HCT116 (cell line): Measurements from ENCODE around the gene IFNLR1. TPM values are rescaled to one million over a fixed set of nuclear protein-coding genes. Genes with fewer than 3 reads are reported as not detected.

ENCODE experiments used
- ATAC-seq: fragments of 200-7000 bp; cut with Tn5 transposase; 2 replicates; pipeline ENCODE4 v1.9.1; 2020; ENCODE audit warnings: mild to moderate bottlenecking, moderate library complexity
- BruUV-seq: library from RNA; stranded (reverse); fragments of 400-500 nt; replicated peaks from 2 replicates; lab custom pipeline; 2021; lab: Mats Ljungman, UMichigan
- CTCF ChIA-PET: fragments of 300-600 bp; sonication (Branson Sonifier 250); formaldehyde crosslinking; loops from one replicate; lab custom pipeline; 2021; ENCODE audit warnings: antibody characterized with exemption; lab: Charles Lee
- POLR2A ChIA-PET: fragments of 300-600, 350-600 bp; sonication (Branson Sonifier 250); formaldehyde crosslinking; loops from one replicate; lab custom pipeline; 2021; ENCODE audit warnings: antibody characterized with exemption; lab: Charles Lee
- RAD21 ChIA-PET, 2 experiments: fragments of 300-600 bp; sonication (Branson Sonifier 250); formaldehyde crosslinking; loops; one replicate each; lab custom pipeline; 2023; ENCODE audit warnings: low total read pairs in 2 of 2; ENCODE audit not compliant: uncharacterized antibody in 2 of 2, unreplicated experiment in 2 of 2, low non-redundant PET in 1 of 2; lab: Charles Lee
- DNase-seq: peaks from one replicate; pipeline ENCODE4 v3.0.0-alpha.2; 2010; ENCODE audit warnings: low read depth, low spot score
- H2AFZ ChIP-seq: fragments of 200-600 bp; shearing (Covaris generic), sonication (generic); 2 replicates; pipeline ENCODE4 v1.6.1; 2017; ENCODE audit warnings: low read depth, mixed run types, mixed read lengths, antibody characterized with exemption, low read length; ENCODE audit not compliant: poor library complexity, severe bottlenecking
- H3K27ac ChIP-seq: 2 replicates; pipeline ENCODE4 v1.5.1; 2012; ENCODE audit warnings: low read depth, low read length
- H3K27me3 ChIP-seq: fragments of 200-600 bp; sonication (generic); 2 replicates; pipeline ENCODE4 v1.6.1; 2016; ENCODE audit warnings: mixed run types, low read length, mixed read lengths; ENCODE audit not compliant: insufficient read depth
- H3K36me3 ChIP-seq, 2 experiments: fragments of 200-500 bp in 1 of 2; fragments of 200-600 bp in 1 of 2; sonication (Bioruptor generic) in 1 of 2; sonication (generic) in 1 of 2; 2 replicates each; pipeline versions ENCODE4 v1.5.1 to v1.6.1; 2014 to 2016; ENCODE audit warnings: low read length in 2 of 2, inconsistent platforms in 1 of 2, mixed read lengths in 1 of 2, mixed run types in 1 of 2; ENCODE audit not compliant: insufficient read depth in 2 of 2, control insufficient read depth in 1 of 2
- H3K4me1 ChIP-seq, 2 experiments: fragments of 200-600 bp in 1 of 2; sonication (generic) in 1 of 2; 2 replicates each; pipeline versions ENCODE4 v1.5.1 to v1.6.1; 2012 to 2017; ENCODE audit warnings: low read length in 2 of 2, inconsistent platforms in 1 of 2, mild to moderate bottlenecking in 1 of 2, mixed read lengths in 1 of 2, mixed run types in 1 of 2, moderate library complexity in 1 of 2; ENCODE audit not compliant: insufficient read depth in 2 of 2, control insufficient read depth in 1 of 2
- H3K4me2 ChIP-seq: fragments of 200-600 bp; sonication (generic); 2 replicates; pipeline ENCODE4 v1.6.1; 2017; ENCODE audit warnings: mixed run types, low read length, mixed read lengths
- H3K4me3 ChIP-seq, 2 experiments: fragments of 200-600 bp in 1 of 2; sonication (generic) in 1 of 2; replicated peaks in 1 of 2; 2 replicates each; pipeline ENCODE4 v1.5.1; 2011 to 2016; ENCODE audit warnings: low read length in 2 of 2, control low read depth in 1 of 2, low read depth in 1 of 2, mild to moderate bottlenecking in 1 of 2, mixed read lengths in 1 of 2, mixed run types in 1 of 2
- H3K79me2 ChIP-seq: fragments of 200-600 bp; sonication (generic); 2 replicates; pipeline ENCODE4 v1.6.1; 2017; ENCODE audit warnings: mild to moderate bottlenecking, mixed run types, low read length, moderate library complexity, mixed read lengths; ENCODE audit not compliant: insufficient read depth
- H3K9ac ChIP-seq: fragments of 200-600 bp; sonication (generic); 2 replicates; pipeline ENCODE4 v1.6.1; 2016; ENCODE audit warnings: low read length, mixed read lengths
- H3K9me2 ChIP-seq: fragments of 200-600 bp; sonication (generic), shearing (Covaris generic); 2 replicates; pipeline ENCODE4 v1.6.1; 2017; ENCODE audit warnings: mixed run types, mild to moderate bottlenecking, moderate library complexity; ENCODE audit not compliant: insufficient read depth
- H3K9me3 ChIP-seq, 2 experiments: fragments of 200-500 bp in 1 of 2; fragments of 200-600 bp in 1 of 2; sonication (Bioruptor generic) in 1 of 2; sonication (generic) in 1 of 2; 2 replicates each; pipeline ENCODE4 v1.6.1; 2014 to 2017; ENCODE audit warnings: low read length in 2 of 2, mixed read lengths in 2 of 2, inconsistent platforms in 1 of 2, low read depth in 1 of 2, mild to moderate bottlenecking in 1 of 2, mixed run types in 1 of 2, moderate library complexity in 1 of 2; ENCODE audit not compliant: control insufficient read depth in 1 of 2, insufficient read depth in 1 of 2
- H4K20me1 ChIP-seq: fragments of 200-600 bp; sonication (generic), shearing (Covaris generic); 2 replicates; pipeline ENCODE4 v1.6.1; 2017; ENCODE audit warnings: mixed run types, mild to moderate bottlenecking, moderate library complexity; ENCODE audit not compliant: insufficient read depth
- CTCF ChIP-seq, 3 experiments: fragments of 200-600 bp in 1 of 3; sonication (generic) in 1 of 3; IDR thresholded peaks in 2 of 3; conservative IDR thresholded peaks in 1 of 3; 2 replicates each; pipeline ENCODE4 v1.5.1; 2012 to 2017; ENCODE audit warnings: low read depth in 2 of 3, low read length in 2 of 3, antibody characterized with exemption in 1 of 3, borderline replicate concordance in 1 of 3, control low read depth in 1 of 3, mild to moderate bottlenecking in 1 of 3, mixed read lengths in 1 of 3, mixed run types in 1 of 3, moderate library complexity in 1 of 3; ENCODE audit not compliant: insufficient read depth in 1 of 3
- POLR2A ChIP-seq: IDR thresholded peaks from 2 replicates; pipeline ENCODE4 v1.7.0; 2011; ENCODE audit warnings: borderline replicate concordance; ENCODE audit not compliant: insufficient read depth, insufficient read length; ENCODE audit errors: extremely low read depth
- SIN3A ChIP-seq: IDR thresholded peaks from 2 replicates; pipeline ENCODE4 v1.6.1; 2012; ENCODE audit warnings: low read depth
- TCF7L2 ChIP-seq: IDR thresholded peaks from 2 replicates; pipeline ENCODE4 v1.7.0; 2011; ENCODE audit warnings: borderline replicate concordance, inconsistent platforms; ENCODE audit not compliant: insufficient read depth, insufficient read length; ENCODE audit errors: extremely low read depth
- ZBTB33 ChIP-seq: IDR thresholded peaks from 2 replicates; pipeline ENCODE4 v1.6.1; 2011; ENCODE audit warnings: mild to moderate bottlenecking, low read length, moderate library complexity; ENCODE audit not compliant: insufficient replicate concordance; ENCODE audit errors: extremely low read depth
- intact Hi-C: fragments of 100-400 bp; cut with micrococcal nuclease; formaldehyde crosslinking; loops from 2 replicates; pipeline ENCODE4 v1.10.0; 2022
- total RNA-seq: library from RNA; stranded (reverse); gene quantifications from one replicate; pipeline ENCODE4 v1.2.1, GENCODE V29; 2021; ENCODE audit not compliant: unreplicated experiment

IFNLR1 gene
- total RNA-seq, 1 experiment from 2014 or later, result 7.6 TPM

- no peaks in the 10 kb centered on the region for H3K9me3 ChIP-seq
- no peak overlapping the region for H3K4me3 ChIP-seq
- H3K79me2 ChIP-seq, result no peaks in the 10 kb centered on the region
- H3K4me1 ChIP-seq, result peaks cover 5 to 18% of the 10 kb centered on the region in 2 experiments
- ChIA-PET RAD21 (no interaction called here), CTCF (interaction anchor here (1.4 kb wide), 1 partner anchor 32 kb away, joined by 6 read pairs; no protein-coding TSS in a partner anchor), POLR2A (no interaction called here)
- H3K9me2 ChIP-seq, result no peaks in the 10 kb centered on the region
- H3K4me2 ChIP-seq, result peak overlapping the region; percentile 40
- peak; percentile 10 for DNase-seq
- H3K27me3 ChIP-seq, result no peaks in the 10 kb centered on the region
- H2AFZ ChIP-seq, result no peak overlapping the region
- no peak for TF ChIP-seq TCF7L2
- TF ChIP-seq ZBTB33, result no peak
- no peak for TF ChIP-seq SIN3A
- TF ChIP-seq POLR2A, result no peak
- TF ChIP-seq CTCF (IDR thresholded peaks at IDR 0.05 in 2 of 3, conservative IDR thresholded peaks at IDR 0.05 in 1 of 3; ENCODE audit: borderline replicate concordance in 1 of 3, insufficient read depth in 1 of 3, low read depth in 2 of 3, low read length in 2 of 3), result no peak
- no peak overlapping the region for H3K9ac ChIP-seq
- H3K36me3 ChIP-seq, result no peaks in the 10 kb centered on the region
- no TSS peak for BruUV-seq
- intact Hi-C loops, result no loop called here
- no peak overlapping the region for H3K27ac ChIP-seq
- no peaks in the 10 kb centered on the region for H4K20me1 ChIP-seq
- peak; percentile 85 for ATAC-seq
Measured at GRCh38 chr1:24117722-24118409, 69.2 kb downstream of the IFNLR1 start.
